Mammary microvascular endothelial cell (primary cell): ENCODE measurements around the gene TSPAN5. TPM values are rescaled to one million over a fixed set of nuclear protein-coding genes. Genes with fewer than 3 reads are reported as not detected.

ENCODE experiments used
- total RNA-seq: library from RNA; depleted of rRNA; stranded (reverse); fragments of >200 nt; gene quantifications from 2 replicates; pipeline ENCODE4 v1.2.3, GENCODE V29; 2015

Gene TSPAN5
- 51.3 and 52.8 TPM in 2 replicates for total RNA-seq

DNA sequence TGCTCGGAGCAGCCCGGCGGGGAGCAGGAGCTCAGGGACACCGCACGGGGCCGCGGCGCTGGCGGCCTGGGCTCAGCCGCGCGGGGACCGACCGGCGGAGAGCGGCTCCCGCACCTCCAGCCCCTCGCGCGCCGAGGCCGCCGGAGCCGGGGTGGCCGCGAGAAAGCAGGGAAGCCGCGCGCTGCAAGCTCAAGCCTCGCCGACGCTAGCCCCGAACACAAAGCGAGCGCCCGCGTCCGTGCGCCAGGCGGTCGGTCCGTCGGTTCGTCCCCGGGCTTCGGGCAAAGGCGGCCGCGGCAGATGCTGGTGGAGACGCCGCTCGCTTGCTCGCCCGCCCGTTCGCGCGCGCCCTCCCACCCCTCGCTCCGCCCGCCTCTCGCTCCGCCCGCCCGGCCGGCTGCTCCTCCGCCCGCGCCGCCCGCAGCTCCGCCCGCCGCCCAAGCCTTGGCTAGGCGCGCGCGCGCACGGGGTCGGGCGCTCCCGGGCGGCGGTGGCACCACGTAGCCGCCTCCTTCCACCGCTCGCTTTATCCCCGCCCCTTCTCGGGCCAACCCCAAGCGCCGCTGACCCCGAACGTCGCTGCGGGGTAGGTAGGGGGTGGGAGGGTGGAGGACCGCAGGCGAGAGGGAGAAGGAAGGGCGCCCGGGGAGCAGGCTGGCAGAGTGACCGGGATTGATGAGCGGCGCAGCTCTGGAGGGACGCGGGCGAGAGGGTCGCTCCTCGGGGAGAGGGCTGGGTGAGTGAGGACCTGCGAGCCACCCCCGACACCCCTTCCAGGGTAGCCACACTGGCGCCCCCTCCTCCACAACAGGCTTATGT is at the start of gene TSPAN5:
TSPAN5 (minus strand) TSS at position 325 of the 819 bp plus-strand sequence.

